ENCODE results near the gene MRPL53.
A peak's percentile ranks its signal among the peaks of the same experiment; 100 is the strongest.

Gene MRPL53

GRCh38 chr2:74472086-74472944, at the start of gene MRPL53:
TSS of gene MRPL53 (minus strand) at chr2:74472680. CDS start at chr2:74472660, 20 bp downstream.
- DNase-seq (ENCODE audit: low read depth): peak; percentile 96

GRCh38 chr2:74516650-74517049, 44.2 kb upstream of the MRPL53 start:
- DNase-seq (ENCODE audit: low read depth): no peak

GRCh38 chr2:74515981-74516633, 43.6 kb upstream of the MRPL53 start:
- DNase-seq (ENCODE audit: low read depth): peak; percentile 60

GRCh38 chr2:74515271-74515980, 42.9 kb upstream of the MRPL53 start:
- DNase-seq (ENCODE audit: low read depth): no peak

- DNase-seq (ENCODE audit: low read depth): no peak
Measured at GRCh38 chr2:74514368-74515270, 42.1 kb upstream of the MRPL53 start, which contains the start of gene TLX2. TSS of gene TLX2 (plus strand) at chr2:74514450. CDS start at chr2:74514807, 357 bp downstream.

- DNase-seq (ENCODE audit: low read depth): no peak
Measured at GRCh38 chr2:74513605-74514367, 41.3 kb upstream of the MRPL53 start.

- no peak for DNase-seq (ENCODE audit: low read depth)
Measured at GRCh38 chr2:74512744-74513604, 40.5 kb upstream of the MRPL53 start.

GRCh38 chr2:74511104-74511989, 38.9 kb upstream of the MRPL53 start:
- no peak for DNase-seq (ENCODE audit: low read depth)

- DNase-seq (ENCODE audit: low read depth): no peak
Measured at GRCh38 chr2:74510272-74510671, 37.8 kb upstream of the MRPL53 start.

- no peak for DNase-seq (ENCODE audit: low read depth)
Measured at GRCh38 chr2:74507926-74508520, 35.5 kb upstream of the MRPL53 start.

- DNase-seq (ENCODE audit: low read depth): peak; percentile 98
Measured at GRCh38 chr2:74507145-74507925, 34.9 kb upstream of the MRPL53 start, which contains the start of gene PCGF1. TSS of gene PCGF1 (minus strand) at chr2:74507695. CDS start at chr2:74507668, 27 bp downstream.

GRCh38 chr2:74505448-74506246, 33.2 kb upstream of the MRPL53 start:
- no peak for DNase-seq (ENCODE audit: low read depth)

GRCh38 chr2:74504591-74504990, 32.1 kb upstream of the MRPL53 start:
- DNase-seq (ENCODE audit: low read depth): no peak

GRCh38 chr2:74503506-74504475, 31.3 kb upstream of the MRPL53 start:
- no peak for DNase-seq (ENCODE audit: low read depth)
